SU-DHL-6 (cell line): ENCODE data around the gene NDUFS1.

Experiments
- EZH2phosphoT487 ChIP-seq: fragments of 200-600 bp; sonication (generic), shearing (Covaris generic); conservative IDR thresholded peaks from 2 replicates; pipeline ENCODE4 v1.6.1; 2018; ENCODE audit warnings: mild to moderate bottlenecking, antibody characterized with exemption, low read length, moderate library complexity, mixed read lengths
- TF ChIP-seq, protein P1 (sequence below): fragments of 200-600 bp; sonication (generic); IDR thresholded peaks from one replicate; pipeline ENCODE4 v1.5.1; 2017; ENCODE audit warnings: antibody characterized with exemption, mild to moderate bottlenecking, low read length, moderate library complexity; ENCODE audit not compliant: insufficient read depth, poor library complexity, severe bottlenecking

DNA sequence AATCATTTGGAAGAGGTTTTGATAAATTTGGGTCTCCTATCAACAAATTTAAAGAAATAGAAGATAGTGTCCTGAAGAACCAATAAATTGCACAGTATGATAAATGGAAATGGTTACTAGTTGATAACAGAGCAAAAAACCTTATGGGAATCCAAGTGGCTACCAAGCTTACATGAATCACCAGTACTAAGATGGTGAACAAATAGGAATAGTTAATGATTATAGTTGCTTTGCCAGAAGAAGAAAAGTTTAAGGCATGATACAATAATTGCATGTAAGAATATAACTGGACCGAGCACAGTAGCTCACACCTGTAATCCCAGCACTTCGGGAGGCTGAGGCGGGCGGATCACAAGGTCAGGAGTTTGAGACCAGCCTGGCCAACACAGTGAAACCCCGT lies 53.7 kb downstream of the NDUFS1 start:
- TF ChIP-seq, protein P1, sequence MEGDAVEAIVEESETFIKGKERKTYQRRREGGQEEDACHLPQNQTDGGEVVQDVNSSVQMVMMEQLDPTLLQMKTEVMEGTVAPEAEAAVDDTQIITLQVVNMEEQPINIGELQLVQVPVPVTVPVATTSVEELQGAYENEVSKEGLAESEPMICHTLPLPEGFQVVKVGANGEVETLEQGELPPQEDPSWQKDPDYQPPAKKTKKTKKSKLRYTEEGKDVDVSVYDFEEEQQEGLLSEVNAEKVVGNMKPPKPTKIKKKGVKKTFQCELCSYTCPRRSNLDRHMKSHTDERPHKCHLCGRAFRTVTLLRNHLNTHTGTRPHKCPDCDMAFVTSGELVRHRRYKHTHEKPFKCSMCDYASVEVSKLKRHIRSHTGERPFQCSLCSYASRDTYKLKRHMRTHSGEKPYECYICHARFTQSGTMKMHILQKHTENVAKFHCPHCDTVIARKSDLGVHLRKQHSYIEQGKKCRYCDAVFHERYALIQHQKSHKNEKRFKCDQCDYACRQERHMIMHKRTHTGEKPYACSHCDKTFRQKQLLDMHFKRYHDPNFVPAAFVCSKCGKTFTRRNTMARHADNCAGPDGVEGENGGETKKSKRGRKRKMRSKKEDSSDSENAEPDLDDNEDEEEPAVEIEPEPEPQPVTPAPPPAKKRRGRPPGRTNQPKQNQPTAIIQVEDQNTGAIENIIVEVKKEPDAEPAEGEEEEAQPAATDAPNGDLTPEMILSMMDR, result no peak
- no peak for TF ChIP-seq EZH2phosphoT487
